Stomach (tissue), 4 donors: ENCODE results near the gene C1QTNF8.

ENCODE experiments used
- CTCF ChIP-seq, 7 experiments: fragments of 450-650 bp in 4 of 7; fragments of 200-600 bp in 3 of 7; sonication (generic) in 3 of 7; IDR thresholded peaks; one replicate each; pipeline ENCODE4 v1.5.1; 2016 to 2019; ENCODE audit warnings: antibody characterized with exemption in 7 of 7, control low read depth in 2 of 7, mild to moderate bottlenecking in 1 of 7
- EP300 ChIP-seq: sonication (generic); formaldehyde crosslinking; IDR thresholded peaks from one replicate; pipeline ENCODE4 v1.6.1; 2017; ENCODE audit warnings: antibody characterized with exemption
- POLR2A ChIP-seq, 4 donors: fragments of 450-650 bp; IDR thresholded peaks; one replicate each; pipeline ENCODE4 v1.6.1; 2016; ENCODE audit warnings: antibody characterized with exemption in 4 of 4, control low read depth in 2 of 4, mild to moderate bottlenecking in 1 of 4, moderate library complexity in 1 of 4
- POLR2AphosphoS5 ChIP-seq, 3 donors: sonication (generic); formaldehyde crosslinking; IDR thresholded peaks; one replicate each; pipeline ENCODE4 v1.6.1; 2016; ENCODE audit warnings: antibody characterized with exemption in 3 of 3

- TF ChIP-seq CTCF (IDR thresholded peaks at IDR 0.05) (no peak), EP300 (no peak), POLR2A (IDR thresholded peaks at IDR 0.05) (no peak), POLR2AphosphoS5 (IDR thresholded peaks at IDR 0.05) (no peak)
Observed at GRCh38 chr16:1056196-1056595, 39.8 kb downstream of the C1QTNF8 start.
